K562 (cell line): ENCODE data around the gene ARHGEF1. TPM values are rescaled to one million over a fixed set of nuclear protein-coding genes. Genes with fewer than 3 reads are reported as not detected.

ENCODE experiments used
- CHD1 ChIP-seq: fragments of 200-600 bp; sonication (generic); IDR thresholded peaks from one replicate; pipeline ENCODE4 v1.6.1; 2012; ENCODE audit warnings: mild to moderate bottlenecking, moderate library complexity, low read length, inconsistent platforms
- CTCFL ChIP-seq: IDR thresholded peaks from 2 replicates; pipeline ENCODE4 v1.6.1; 2011; ENCODE audit warnings: borderline replicate concordance, low read depth, mild to moderate bottlenecking, moderate library complexity, low read length; ENCODE audit not compliant: insufficient read depth, poor library complexity, severe bottlenecking
- CXXC5 ChIP-seq: fragments of 250-450 bp; sonication (Bioruptor Pico); IDR thresholded peaks from 2 replicates; pipeline ENCODE4 v1.8.0; 2022; ENCODE audit warnings: inconsistent platforms, mild to moderate bottlenecking, moderate library complexity
- DACH1 ChIP-seq: fragments of 450-650 bp; IDR thresholded peaks from 2 replicates; pipeline ENCODE4 v1.6.1; 2018; ENCODE audit not compliant: partially characterized antibody
- ELF2 ChIP-seq: fragments of 250-450 bp; sonication (Bioruptor Pico); IDR thresholded peaks from 2 replicates; pipeline ENCODE4 v1.5.0; 2021; ENCODE audit warnings: mild to moderate bottlenecking
- FOXP1 ChIP-seq: sonication (generic); formaldehyde crosslinking; IDR thresholded peaks from 2 replicates; pipeline ENCODE4 v1.8.0; 2022; ENCODE audit warnings: mild to moderate bottlenecking, missing genetic modification reagents
- HNRNPLL ChIP-seq: fragments of 200-400 bp; formaldehyde crosslinking; IDR thresholded peaks from 2 replicates; pipeline ENCODE4 v1.6.1; 2017; ENCODE audit warnings: low read length, low read depth, mild to moderate bottlenecking; ENCODE audit not compliant: poor library complexity, severe bottlenecking
- KLF10 ChIP-seq: fragments of 250-450 bp; sonication (Bioruptor Pico); IDR thresholded peaks from 2 replicates; pipeline ENCODE4 v1.6.1; 2021; ENCODE audit warnings: matching md5 sums
- MIER1 ChIP-seq: fragments of 450-650 bp; IDR thresholded peaks from 2 replicates; pipeline ENCODE4 v1.6.1; 2016; ENCODE audit warnings: antibody characterized with exemption, mild to moderate bottlenecking, low read depth
- MLLT1 ChIP-seq, 2 experiments: fragments of 450-650 bp; IDR thresholded peaks; 2 replicates each; pipeline ENCODE4 v1.6.1; 2016
- NRF1 ChIP-seq, 2 experiments: fragments of 450-650 bp; IDR thresholded peaks in 1 of 2; conservative IDR thresholded peaks in 1 of 2; 2 replicates each; pipeline ENCODE4 v1.6.1; 2014; ENCODE audit warnings: mild to moderate bottlenecking in 2 of 2
- PHF8 ChIP-seq: fragments of 200-600 bp; sonication (generic); IDR thresholded peaks from 2 replicates; pipeline ENCODE4 v1.6.1; 2012; ENCODE audit warnings: mixed run types, mild to moderate bottlenecking, inconsistent platforms, low read length, moderate library complexity, borderline replicate concordance
- PKNOX1 ChIP-seq: fragments of 450-650 bp; IDR thresholded peaks from 2 replicates; pipeline ENCODE4 v1.6.1; 2016
- RBM39 ChIP-seq: fragments of 200-400 bp; formaldehyde crosslinking; optimal IDR thresholded peaks from 2 replicates; pipeline ENCODE3; 2018; ENCODE audit warnings: low read depth, low read length
- SP1 ChIP-seq: sonication (generic); formaldehyde crosslinking; IDR thresholded peaks from 2 replicates; pipeline ENCODE4 v1.8.1; 2022; ENCODE audit warnings: mild to moderate bottlenecking, missing genetic modification reagents
- TAF1 ChIP-seq: IDR thresholded peaks from 2 replicates; pipeline ENCODE4 v1.6.1; 2011; ENCODE audit warnings: mild to moderate bottlenecking, low read length, moderate library complexity; ENCODE audit not compliant: insufficient read depth, control insufficient read depth, severe bottlenecking; ENCODE audit errors: extremely low read depth
- TEAD2 ChIP-seq: fragments of 450-650 bp; IDR thresholded peaks from 2 replicates; pipeline ENCODE4 v1.6.1; 2016; ENCODE audit warnings: missing genetic modification characterization, control low read depth, missing compliant biosample characterization
- ZBTB11 ChIP-seq, 3 experiments: fragments of 200-800 bp in 1 of 3; fragments of 250-450 bp in 1 of 3; fragments of 450-650 bp in 1 of 3; sonication (Bioruptor Pico) in 1 of 3; sonication (Bioruptor generic) in 1 of 3; formaldehyde crosslinking in 1 of 3; IDR thresholded peaks; 2 replicates each; pipeline versions ENCODE4 v1.6.1 to v1.8.0; 2016 to 2022; ENCODE audit warnings: mild to moderate bottlenecking in 2 of 3, missing genetic modification characterization in 2 of 3, missing compliant biosample characterization in 1 of 3, moderate library complexity in 1 of 3
- polyA plus RNA-seq, 8 experiments: library from polyadenylated mRNA; depleted of rRNA in 4 of 8; stranded (reverse) in 5 of 8; unstranded in 3 of 8; fragments of >200 nt; fragmentation: Nextera tagmentation in 2 of 8; fragmentation: Illumina TruSeq in 1 of 8; extraction: Ambion mirVana in 2 of 8; extraction: Trizol in 1 of 8; gene quantifications; 2 replicates each; pipeline versions ENCODE4 v1.2.1 to v1.2.3, GENCODE V29; 2011 to 2014; ENCODE audit warnings: inconsistent platforms in 1 of 8, missing spikeins in 1 of 8
- total RNA-seq, 7 experiments: library from RNA; depleted of rRNA in 6 of 7; stranded (reverse); fragments of >200 nt in 6 of 7; fragmentation: Illumina TruSeq in 2 of 7; extraction: Trizol in 2 of 7; gene quantifications; 2 replicates each; pipeline versions ENCODE4 v1.2.1 to v1.2.3, GENCODE V29; 2011 to 2021; ENCODE audit warnings: low replicate concordance in 1 of 7

The ARHGEF1 gene
- total and polyA plus RNA-seq, 9 of the 15 experiments (the other 6 are each of a cell fraction or from before 2014, with no cell fraction given): 1.9 to 149 (median 29.8) TPM

- TF ChIP-seq ZBTB11 (CRISPR knock-in tag; IDR thresholded peaks at IDR 0.05) (peak in 1 of 3 experiments; percentile 65; a peak in 2 of 6 replicates), RBM39 (peak; percentile 74), SP1 (CRISPR knock-in tag) (peak; percentile 74), MIER1 (peak; percentile 23; the same call in 1 of the 2 replicates), CHD1 (no peak), MLLT1 (IDR thresholded peaks at IDR 0.05) (peak; percentile 88), TEAD2 (tag) (no peak), PHF8 (peak; percentile 64; the same call in 1 of the 2 replicates), PKNOX1 (peak; percentile 92), FOXP1 (CRISPR knock-in tag) (0 out of 2 replicates have a peak, but pooled peaks have one; percentile 18), KLF10 (0 out of 2 replicates have a peak, but pooled peaks have one; percentile 43), TAF1 (peak; percentile 76), CXXC5 (CRISPR knock-in tag) (peak; percentile 96), CTCFL (peak; percentile 80), NRF1 (conservative IDR thresholded peaks at IDR 0.05 in 1 of 2, IDR thresholded peaks at IDR 0.05 in 1 of 2) (peak; percentile 81 to 83), HNRNPLL (peak; percentile 73), ELF2 (CRISPR knock-in tag) (peak; percentile 97), DACH1 (peak; percentile 46)
Measured at GRCh38 chr19:41883821-41884733, 1.1 kb downstream of the ARHGEF1 start (continued).
